Measurements from ENCODE around the gene CUX1. TPM values are rescaled to one million over a fixed set of nuclear protein-coding genes. Genes with fewer than 3 reads are reported as not detected.

The CUX1 gene
- total RNA-seq, 4 donors from 2014 or later = 40.8 to 62.1 (median 43.8) TPM

- TF ChIP-seq CTCF (IDR thresholded peaks at IDR 0.05) = no peak
- TF ChIP-seq POLR2A (IDR thresholded peaks at IDR 0.05) = no peak
- intact Hi-C loops (cut with DNase I; ENCODE audit: low total_unique reads) = loop anchor here (5.0 kb wide), 1 partner anchor 102 kb away; no protein-coding TSS in a partner anchor
- DNase-seq (ENCODE audit: low spot score in 2 of 2) = no peak
- H3K4me3 ChIP-seq (ENCODE audit: low read depth, poor library complexity, severe bottlenecking) = peak overlapping the region; percentile 59
- 28 to 37% methylated on average over 15 to 17 of the region's 19 CpGs for whole genome bisulfite sequencing, 2 donors
Measured at GRCh38 chr7:102285540-102286236, 468.3 kb downstream of the CUX1 start.

GRCh38 chr7:102286237-102287110 is 469.0 kb downstream of the CUX1 start, which contains the start of gene SH2B2:
SH2B2 (plus strand) TSS chr7:102286868; CDS start chr7:102300551, 13,683 bp downstream.
- DNase-seq (ENCODE audit: low spot score in 2 of 2) = peak; percentile 56 to 96
- 0 to 1% methylated on average over 8 to 50 of the region's 116 CpGs for WGBS, 2 donors
- no peak for TF ChIP-seq CTCF (IDR thresholded peaks at IDR 0.05)
- no peak for TF ChIP-seq POLR2A (IDR thresholded peaks at IDR 0.05)
- H3K4me3 ChIP-seq (ENCODE audit: low read depth, poor library complexity, severe bottlenecking) = peak within 1 kb of the TSS; percentile 70
- intact Hi-C loops (cut with DNase I; ENCODE audit: low total_unique reads) = loop anchor here (5.0 kb wide), 1 partner anchor 101 kb away; no protein-coding TSS in a partner anchor

- intact Hi-C loops (cut with DNase I; ENCODE audit: low total_unique reads) = loop anchor here (5.0 kb wide), 1 partner anchor 100 kb away; no protein-coding TSS in a partner anchor
- DNase-seq (ENCODE audit: low spot score in 2 of 2) = no peak
- peak overlapping the region; percentile 70 for H3K4me3 ChIP-seq (ENCODE audit: low read depth, poor library complexity, severe bottlenecking)
- no peak for TF ChIP-seq CTCF (IDR thresholded peaks at IDR 0.05)
- TF ChIP-seq POLR2A (IDR thresholded peaks at IDR 0.05) = no peak
- WGBS, 2 donors = 0 to 1% methylated on average over 19 to 42 of the region's 69 CpGs
Measured at GRCh38 chr7:102287111-102287980, 469.9 kb downstream of the CUX1 start.

GRCh38 chr7:102287981-102288278 is 470.5 kb downstream of the CUX1 start:
- TF ChIP-seq CTCF (IDR thresholded peaks at IDR 0.05) = no peak
- no peak for TF ChIP-seq POLR2A (IDR thresholded peaks at IDR 0.05)
- DNase-seq (ENCODE audit: low spot score in 2 of 2) = no peak
- no peak overlapping the region for H3K4me3 ChIP-seq (ENCODE audit: low read depth, poor library complexity, severe bottlenecking)
- intact Hi-C loops (cut with DNase I; ENCODE audit: low total_unique reads) = loop anchor here (5.0 kb wide), 1 partner anchor 99 kb away; no protein-coding TSS in a partner anchor
- WGBS, 2 donors = 14% methylated on average over 4 to 5 of the region's 5 CpGs

GRCh38 chr7:102288285-102288930 is 471.0 kb downstream of the CUX1 start:
- intact Hi-C loops (cut with DNase I; ENCODE audit: low total_unique reads) = loop anchor here (5.0 kb wide), 1 partner anchor 99 kb away; no protein-coding TSS in a partner anchor
- DNase-seq (ENCODE audit: low spot score in 2 of 2) = no peak
- no peak for TF ChIP-seq POLR2A (IDR thresholded peaks at IDR 0.05)
- 23 to 35% methylated on average over 10 of the region's 10 CpGs for WGBS, 2 donors
- H3K4me3 ChIP-seq (ENCODE audit: low read depth, poor library complexity, severe bottlenecking) = no peak overlapping the region

All from lower leg skin (tissue), 4 donors.